HCEC 1CT (cell line): ENCODE data around the gene HBS1L.

ENCODE experiments used
- DNase-seq: peaks from one replicate; pipeline ENCODE4 v3.0.0-alpha.2; 2017

HBS1L gene

GRCh38 chr6:134943522-134944111, 111.0 kb downstream of the HBS1L start:
- no peak for DNase-seq

- no peak for DNase-seq
Observed at GRCh38 chr6:134938896-134939295, 115.7 kb downstream of the HBS1L start.

- no peak for DNase-seq
Observed at GRCh38 chr6:134937426-134937825, 117.2 kb downstream of the HBS1L start.

- peak; percentile 42 for DNase-seq
Observed at GRCh38 chr6:134936931-134937330, 117.7 kb downstream of the HBS1L start.

GRCh38 chr6:134936476-134936875, 118.1 kb downstream of the HBS1L start:
- DNase-seq, result no peak

GRCh38 chr6:134934793-134935485, 119.7 kb downstream of the HBS1L start:
- DNase-seq, result no peak

- no peak for DNase-seq
Observed at GRCh38 chr6:134932535-134933470, 121.8 kb downstream of the HBS1L start.

GRCh38 chr6:134932098-134932497, 122.5 kb downstream of the HBS1L start:
- no peak for DNase-seq

GRCh38 chr6:134930463-134930862, 124.2 kb downstream of the HBS1L start:
- DNase-seq, result no peak

GRCh38 chr6:134928151-134928900, 126.3 kb downstream of the HBS1L start:
- no peak for DNase-seq

GRCh38 chr6:134925800-134926199, 128.8 kb downstream of the HBS1L start:
- DNase-seq, result peak; percentile 87

- DNase-seq, result no peak
Observed at GRCh38 chr6:134921721-134922261, 132.8 kb downstream of the HBS1L start.

- DNase-seq, result no peak
Observed at GRCh38 chr6:134921276-134921675, 133.3 kb downstream of the HBS1L start.

- DNase-seq, result no peak
Observed at GRCh38 chr6:134920422-134920821, 134.2 kb downstream of the HBS1L start.

- DNase-seq, result no peak
Observed at GRCh38 chr6:134918418-134918961, 136.1 kb downstream of the HBS1L start.

- peak; percentile 88 for DNase-seq
Observed at GRCh38 chr6:134911547-134911946, 143.1 kb downstream of the HBS1L start.

- DNase-seq, result no peak
Observed at GRCh38 chr6:134910593-134910935, 144.1 kb downstream of the HBS1L start.
